ENCODE data around the gene SLC44A4. TPM values are rescaled to one million over a fixed set of nuclear protein-coding genes. Genes with fewer than 3 reads are reported as not detected.
"Not testable (repeated sequence)": the region's sequence is repeated elsewhere in the genome, so short reads cannot be mapped to it uniquely, and the experiment has no call there.

Gene SLC44A4
- total RNA-seq, 1 experiment from 2014 or later, result not detected

GRCh38 chr6:31880616-31881015 is 1.8 kb upstream of the SLC44A4 start:
- no peak for DNase-seq (ENCODE audit: low read depth)

DNA sequence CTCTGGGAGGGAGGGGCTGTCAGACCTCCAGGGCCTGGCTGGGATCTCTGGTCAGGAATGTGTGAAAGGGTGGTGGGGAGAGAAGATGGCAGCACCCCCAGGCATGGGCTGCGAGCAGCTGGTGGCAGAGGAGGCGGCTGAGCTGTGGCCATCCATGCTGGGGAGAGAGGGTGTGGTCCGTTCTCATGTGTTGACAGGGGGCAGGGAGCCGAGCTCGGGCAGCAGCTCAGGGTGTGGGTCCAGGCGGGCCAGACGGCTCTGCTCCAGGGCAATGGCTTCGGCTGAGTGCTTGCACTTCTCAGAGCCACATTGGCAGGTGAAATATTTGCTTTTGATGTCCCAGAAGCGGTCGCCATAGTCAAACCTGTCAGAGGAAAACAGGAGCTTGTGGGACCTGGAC is 1.1 kb upstream of the SLC44A4 start:
- DNase-seq (ENCODE audit: low read depth), result no peak

GRCh38 chr6:31879143-31879542 is 346 bp upstream of the SLC44A4 start:
- DNase-seq (ENCODE audit: low read depth), result no peak

DNA sequence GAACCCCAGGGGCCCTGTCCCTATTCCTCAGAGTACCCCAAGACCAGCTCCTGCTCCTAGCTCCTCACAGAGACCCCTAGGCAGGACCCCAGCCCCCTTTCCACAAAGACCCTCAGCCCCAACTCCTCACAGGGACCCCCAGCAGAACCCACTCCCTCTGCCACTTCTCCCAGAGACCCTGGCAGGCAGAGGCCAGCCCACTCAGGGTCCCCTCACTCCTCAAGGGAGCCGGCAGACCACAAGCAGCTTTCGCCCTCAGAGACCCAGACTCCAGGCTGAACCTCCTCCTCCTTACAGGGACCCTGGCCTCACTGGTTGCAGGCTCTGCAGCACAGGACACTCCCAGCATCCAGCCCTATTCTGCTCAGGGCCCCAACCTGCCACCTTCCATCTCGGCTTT is 575 bp downstream of the SLC44A4 start:
- DNase-seq (ENCODE audit: low read depth), result no peak

DNA sequence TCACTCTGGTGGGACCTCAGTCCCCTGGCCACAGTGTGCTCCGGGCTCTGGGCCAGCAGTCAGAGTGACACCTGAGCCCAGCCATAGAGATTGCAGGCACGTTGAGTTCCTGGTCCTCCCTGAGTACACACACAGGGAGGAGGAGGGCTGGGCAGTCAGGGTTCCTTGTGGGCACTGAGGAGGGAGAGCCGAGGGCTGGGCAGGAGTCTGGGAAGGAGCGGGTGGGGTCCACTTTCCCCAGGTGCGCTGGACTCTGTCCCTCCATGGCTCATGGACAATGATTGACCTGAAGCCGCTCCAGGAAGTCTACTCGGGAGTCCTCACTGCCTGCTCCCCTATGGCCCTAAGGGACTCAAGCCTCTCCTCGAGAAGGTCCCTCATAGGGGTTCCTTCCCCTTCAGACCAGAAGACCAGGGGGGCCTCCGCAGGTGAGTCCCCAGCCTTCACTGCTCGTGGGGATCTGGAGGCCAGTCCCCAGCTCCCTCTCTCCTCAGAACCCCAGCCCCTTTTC is 1.1 kb downstream of the SLC44A4 start:
- DNase-seq (ENCODE audit: low read depth), result no peak

GRCh38 chr6:31877125-31877650 is 1.6 kb downstream of the SLC44A4 start:
- DNase-seq (ENCODE audit: low read depth), result no peak

- no peak for DNase-seq (ENCODE audit: low read depth)
Observed at GRCh38 chr6:31876357-31876756, 2.4 kb downstream of the SLC44A4 start.

GRCh38 chr6:31875877-31876276 is 2.9 kb downstream of the SLC44A4 start:
- DNase-seq (ENCODE audit: low read depth), result no peak

DNA sequence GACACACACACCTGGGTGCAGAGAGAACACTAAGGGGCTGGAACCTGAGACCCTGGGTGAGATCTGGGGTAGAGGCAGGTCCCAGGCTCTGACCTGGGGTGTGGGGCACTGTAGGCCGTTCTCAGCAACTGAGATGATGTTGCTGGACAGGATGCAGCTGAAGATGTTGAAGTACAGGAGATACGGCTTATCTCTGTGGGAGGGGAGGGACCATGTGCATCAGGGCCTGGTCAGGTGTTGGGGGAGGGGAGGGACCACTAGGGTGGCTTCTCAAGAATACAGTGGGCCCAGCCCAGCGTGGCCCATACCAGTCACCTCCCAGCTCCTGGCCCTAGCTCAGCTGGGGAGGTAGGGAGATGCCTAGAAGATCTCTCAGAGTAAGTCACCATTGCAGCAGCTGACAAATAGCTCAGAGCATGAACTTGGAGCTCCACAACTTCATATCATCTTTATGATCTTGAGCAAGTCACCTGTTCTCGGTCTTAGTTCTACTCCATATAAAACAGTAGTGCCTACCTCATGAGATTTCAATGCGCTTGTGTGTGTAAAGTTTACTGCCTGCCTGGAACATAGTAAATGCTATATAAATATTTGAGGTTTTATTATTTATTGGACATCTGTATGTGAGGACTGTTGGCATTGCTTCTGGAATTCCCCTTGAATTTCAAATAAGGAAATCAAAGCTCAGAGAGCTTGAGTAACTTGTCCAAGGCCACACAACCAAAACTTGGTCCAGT is 3.8 kb downstream of the SLC44A4 start:
- no peak for DNase-seq (ENCODE audit: low read depth)

GRCh38 chr6:31874084-31874670 is 4.6 kb downstream of the SLC44A4 start:
- DNase-seq (ENCODE audit: low read depth), result no peak

DNA sequence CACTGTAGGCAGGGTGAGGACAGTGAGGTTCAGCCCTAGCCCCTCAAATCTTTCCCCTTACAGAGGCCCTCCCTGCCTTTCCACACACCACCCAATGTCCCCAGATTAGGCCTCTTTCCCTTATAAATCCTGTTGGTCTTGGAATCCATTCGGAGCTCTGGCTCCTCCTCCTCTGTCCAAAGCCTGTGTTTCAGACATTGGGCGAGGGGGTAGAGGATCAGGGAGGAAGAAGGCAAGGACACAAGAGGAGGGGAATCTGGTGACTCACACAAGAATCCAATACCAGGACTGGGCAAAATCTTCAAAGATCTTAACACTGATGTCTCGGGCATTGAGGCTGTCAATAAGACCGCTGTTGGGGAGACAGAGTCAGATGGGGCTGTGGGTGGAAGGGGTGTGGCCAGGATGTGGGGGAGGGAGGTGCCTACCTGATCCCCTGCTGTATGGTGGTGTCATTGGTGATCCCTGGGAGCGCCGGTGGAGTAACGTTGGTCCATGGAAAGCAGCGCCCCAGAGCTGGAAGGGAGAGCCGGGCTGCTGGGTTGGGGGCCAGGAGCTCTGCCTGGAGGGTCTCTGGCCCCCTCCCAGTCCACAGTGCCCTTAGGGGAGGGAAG is 7.6 kb downstream of the SLC44A4 start:
- no peak for DNase-seq (ENCODE audit: low read depth)

GRCh38 chr6:31870385-31870921 is 8.3 kb downstream of the SLC44A4 start:
- DNase-seq (ENCODE audit: low read depth), result no peak

- DNase-seq (ENCODE audit: low read depth), result no peak
Observed at GRCh38 chr6:31869343-31869742, 9.5 kb downstream of the SLC44A4 start.

DNA sequence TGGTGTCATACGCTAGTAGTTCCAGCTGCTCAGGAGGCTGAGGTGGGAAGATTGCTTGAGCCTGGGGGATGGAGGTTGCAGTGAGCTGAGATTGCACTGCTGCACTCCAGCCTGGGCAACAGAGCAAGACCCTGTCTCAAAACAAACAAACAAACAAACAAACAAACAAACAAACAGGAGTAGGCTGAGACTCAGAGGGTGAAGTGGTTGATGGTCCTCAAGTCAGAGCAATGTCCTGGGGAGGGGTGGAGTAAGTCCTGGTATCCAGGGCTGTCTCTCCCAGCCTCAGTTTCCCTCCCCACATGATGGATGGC is 10.2 kb downstream of the SLC44A4 start:
- not testable (repeated sequence) for DNase-seq (ENCODE audit: low read depth)

GRCh38 chr6:31865205-31866118 is 13.3 kb downstream of the SLC44A4 start:
- no peak for DNase-seq (ENCODE audit: low read depth)

- no peak for DNase-seq (ENCODE audit: low read depth)
Observed at GRCh38 chr6:31864818-31865204, 14.0 kb downstream of the SLC44A4 start.

- DNase-seq (ENCODE audit: low read depth), result not testable (repeated sequence)
Observed at GRCh38 chr6:31864123-31864562, 14.7 kb downstream of the SLC44A4 start.

DNA sequence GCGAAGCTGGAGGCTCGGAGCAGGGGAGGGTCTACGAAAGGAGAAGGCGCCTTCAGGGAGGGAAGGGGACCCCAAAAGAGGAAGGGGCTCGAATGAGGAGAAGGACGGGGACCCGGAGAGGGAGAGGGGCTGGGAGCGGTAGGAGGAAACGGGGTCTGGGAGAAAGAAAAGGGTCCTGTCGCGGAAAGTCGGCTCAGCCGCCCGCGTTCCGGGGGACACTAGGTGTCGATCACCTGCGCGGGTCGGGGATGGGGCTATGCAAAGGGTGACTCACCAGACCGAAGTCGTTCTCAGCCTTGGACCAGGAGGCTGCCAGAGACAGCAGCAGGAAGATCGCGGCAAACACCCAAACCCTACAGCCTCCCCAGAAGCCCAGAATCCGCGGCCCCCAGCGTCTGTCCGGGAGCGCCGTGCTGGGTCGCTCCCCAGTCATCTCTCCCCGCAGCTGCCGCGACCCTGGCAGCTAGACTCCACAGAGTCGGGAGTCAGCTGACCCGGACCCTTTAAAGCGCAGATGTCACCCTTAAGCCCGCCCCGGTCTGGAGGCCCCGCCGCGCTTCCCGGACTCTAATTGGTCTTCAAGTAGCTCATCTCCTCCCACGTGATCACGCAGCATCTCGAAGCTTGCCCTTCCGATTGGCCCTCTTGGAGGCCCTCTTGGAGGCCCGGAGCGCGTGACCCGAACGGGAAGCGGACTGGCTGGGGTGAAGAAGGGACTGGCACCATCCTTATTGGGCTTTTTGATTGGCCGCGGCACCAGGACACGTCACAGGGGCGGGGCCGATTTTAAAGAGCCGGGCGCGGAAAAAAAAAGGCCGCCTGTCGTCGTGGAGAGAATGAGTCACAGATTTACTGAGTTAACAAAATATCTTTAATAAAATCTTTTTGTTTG is 16.2 kb downstream of the SLC44A4 start, which contains the start of gene NEU1:
Gene NEU1 (minus strand): TSS at position 478 of the 892 bp plus-strand sequence. CDS start 45 bp downstream, at position 433.
- DNase-seq (ENCODE audit: low read depth), result peak; percentile 100

- DNase-seq (ENCODE audit: low read depth), result no peak
Observed at GRCh38 chr6:31861919-31862343, 16.9 kb downstream of the SLC44A4 start.

GRCh38 chr6:31861150-31861549 is 17.6 kb downstream of the SLC44A4 start:
- no peak for DNase-seq (ENCODE audit: low read depth)
